HepG2 (cell line): Measurements from ENCODE around the gene TBC1D20. TPM values are rescaled to one million over a fixed set of nuclear protein-coding genes. Genes with fewer than 3 reads are reported as not detected.

Experiments
- ETV5 ChIP-seq: IDR thresholded peaks from 2 replicates; pipeline ENCODE4 v1.6.1; 2018; ENCODE audit warnings: missing biosample characterization, missing genetic modification reagents, inconsistent platforms, borderline replicate concordance
- HNF4A ChIP-seq: sonication (generic); formaldehyde crosslinking; IDR thresholded peaks from 2 replicates; pipeline ENCODE4 v1.4.0; 2020; ENCODE audit warnings: missing genetic modification reagents
- MED13 ChIP-seq: sonication (generic); formaldehyde crosslinking; IDR thresholded peaks from 2 replicates; pipeline ENCODE4 v1.5.0; 2020; ENCODE audit warnings: missing genetic modification reagents
- NR2F1 ChIP-seq, 2 experiments: fragments of 450-650 bp in 1 of 2; formaldehyde crosslinking in 1 of 2; IDR thresholded peaks; 2 replicates each; pipeline versions ENCODE4 v1.5.0 to v1.6.1; 2016 to 2020; ENCODE audit warnings: mild to moderate bottlenecking in 1 of 2, missing compliant biosample characterization in 1 of 2, missing genetic modification reagents in 1 of 2, moderate library complexity in 1 of 2
- PAF1 ChIP-seq: IDR thresholded peaks from 2 replicates; pipeline ENCODE4 v1.6.1; 2016; ENCODE audit warnings: missing genetic modification reagents, missing compliant biosample characterization
- RXRB ChIP-seq: IDR thresholded peaks from 2 replicates; pipeline ENCODE4 v1.6.1; 2016; ENCODE audit warnings: borderline replicate concordance, missing genetic modification reagents, missing compliant biosample characterization
- SP4 ChIP-seq: sonication (generic); formaldehyde crosslinking; IDR thresholded peaks from 2 replicates; pipeline ENCODE4 v1.8.1; 2023; ENCODE audit warnings: mild to moderate bottlenecking, missing genetic modification reagents
- TOE1 ChIP-seq: sonication (generic); formaldehyde crosslinking; IDR thresholded peaks from 2 replicates; pipeline ENCODE4 v1.4.0; 2020; ENCODE audit warnings: mild to moderate bottlenecking, missing genetic modification reagents
- ZNF563 ChIP-seq: sonication (generic); formaldehyde crosslinking; IDR thresholded peaks from 2 replicates; pipeline ENCODE4 v1.8.0; 2022; ENCODE audit warnings: mild to moderate bottlenecking, moderate library complexity, missing genetic modification reagents
- ZNF720 ChIP-seq: sonication (generic); formaldehyde crosslinking; IDR thresholded peaks from 2 replicates; pipeline ENCODE4 v1.4.0; 2020; ENCODE audit warnings: missing genetic modification reagents
- polyA plus RNA-seq, 8 experiments: library from polyadenylated mRNA; depleted of rRNA in 3 of 8; stranded (reverse) in 7 of 8; unstranded in 1 of 8; fragments of >200 nt; fragmentation: Illumina TruSeq in 4 of 8; extraction: Trizol in 4 of 8; gene quantifications; 2 replicates each; pipeline versions ENCODE4 v1.2.1 to v1.2.3, GENCODE V29; 2011 to 2016; ENCODE audit warnings: low read depth in 4 of 8, missing spikeins in 1 of 8, mixed read lengths in 1 of 8; ENCODE audit not compliant: insufficient read depth in 1 of 8
- total RNA-seq, 5 experiments: library from RNA; depleted of rRNA; stranded (reverse); fragments of >200 nt; fragmentation: Illumina TruSeq; extraction: Trizol; gene quantifications; 2 replicates each; pipeline ENCODE4 v1.2.3, GENCODE V29; 2016; ENCODE audit warnings: low read depth in 1 of 5
- TF ChIP-seq, protein P1 (sequence below): sonication (generic); formaldehyde crosslinking; conservative IDR thresholded peaks from 2 replicates; pipeline ENCODE4 v1.4.0; 2020; ENCODE audit warnings: missing genetic modification reagents
- TF ChIP-seq, protein P2 (sequence below): sonication (generic); formaldehyde crosslinking; IDR thresholded peaks from 2 replicates; pipeline ENCODE4 v1.8.1; 2023; ENCODE audit warnings: missing genetic modification reagents, inconsistent platforms, borderline replicate concordance
- TF ChIP-seq, protein P3 (sequence below): sonication (generic); formaldehyde crosslinking; IDR thresholded peaks from 2 replicates; pipeline ENCODE4 v1.4.0; 2020; ENCODE audit warnings: low read depth, mild to moderate bottlenecking, missing genetic modification reagents
- TF ChIP-seq, protein P4 (sequence below): sonication (generic); formaldehyde crosslinking; conservative IDR thresholded peaks from 2 replicates; pipeline ENCODE4 v1.8.0; 2022; ENCODE audit warnings: missing genetic modification reagents
- TF ChIP-seq, protein P5 (sequence below): sonication (generic); formaldehyde crosslinking; IDR thresholded peaks from 2 replicates; pipeline ENCODE4 v1.5.0; 2020; ENCODE audit warnings: mild to moderate bottlenecking, low read depth, missing genetic modification reagents, borderline replicate concordance
- TF ChIP-seq, protein P6 (sequence below): sonication (generic); IDR thresholded peaks from 2 replicates; pipeline ENCODE4 v1.6.1; 2016; ENCODE audit warnings: low read depth, borderline replicate concordance
- TF ChIP-seq, protein P7 (sequence below): sonication (generic); formaldehyde crosslinking; IDR thresholded peaks from 2 replicates; pipeline ENCODE4 v1.5.1; 2020; ENCODE audit warnings: missing genetic modification reagents, mild to moderate bottlenecking, borderline replicate concordance

Gene TBC1D20
- total and polyA plus RNA-seq, 2 of the 13 experiments (the other 11 are each of a cell fraction or from before 2014, with no cell fraction given) = 36.6 to 47.1 TPM

DNA sequence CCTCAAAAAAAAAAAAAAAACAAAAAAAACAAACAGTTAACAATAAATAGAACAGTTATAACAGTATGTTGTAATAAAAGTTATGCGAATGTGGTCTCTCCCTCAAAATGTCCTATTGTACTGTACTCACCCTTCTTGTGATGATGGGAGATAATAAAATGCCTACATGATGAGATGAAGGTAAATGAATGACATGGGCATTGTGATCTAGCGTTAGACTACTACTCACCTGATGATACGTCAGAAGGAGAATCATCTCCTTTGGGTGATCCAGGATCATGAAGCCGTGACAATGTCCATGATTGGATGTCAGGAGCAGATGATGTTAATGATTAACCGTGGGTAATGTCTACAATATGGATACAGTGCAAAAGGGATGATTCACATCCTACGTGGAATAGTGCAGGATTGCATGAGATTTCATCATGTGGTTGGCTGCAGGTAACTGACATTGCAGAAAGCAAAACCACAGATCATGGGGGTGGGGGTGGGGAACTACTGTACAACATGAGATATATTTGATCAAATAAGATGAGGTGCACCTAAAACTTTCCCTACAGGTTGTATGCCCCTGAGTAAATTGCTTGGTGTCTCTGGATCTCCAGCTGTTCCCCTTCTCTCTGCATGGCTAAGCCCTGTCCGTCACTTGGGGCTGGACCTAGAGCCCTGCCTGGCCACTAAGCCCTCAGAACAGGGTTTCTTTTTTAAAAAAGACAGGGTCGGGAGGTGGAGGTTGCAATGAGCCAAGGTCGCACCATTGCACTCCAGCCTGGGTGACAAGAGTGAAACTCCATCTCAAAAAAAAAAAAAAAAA is 60.4 kb downstream of the TBC1D20 start (continued):
- TF ChIP-seq, protein P1, sequence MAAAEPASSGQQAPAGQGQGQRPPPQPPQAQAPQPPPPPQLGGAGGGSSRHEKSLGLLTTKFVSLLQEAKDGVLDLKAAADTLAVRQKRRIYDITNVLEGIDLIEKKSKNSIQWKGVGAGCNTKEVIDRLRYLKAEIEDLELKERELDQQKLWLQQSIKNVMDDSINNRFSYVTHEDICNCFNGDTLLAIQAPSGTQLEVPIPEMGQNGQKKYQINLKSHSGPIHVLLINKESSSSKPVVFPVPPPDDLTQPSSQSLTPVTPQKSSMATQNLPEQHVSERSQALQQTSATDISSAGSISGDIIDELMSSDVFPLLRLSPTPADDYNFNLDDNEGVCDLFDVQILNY = no peak
- TF ChIP-seq, protein P2, sequence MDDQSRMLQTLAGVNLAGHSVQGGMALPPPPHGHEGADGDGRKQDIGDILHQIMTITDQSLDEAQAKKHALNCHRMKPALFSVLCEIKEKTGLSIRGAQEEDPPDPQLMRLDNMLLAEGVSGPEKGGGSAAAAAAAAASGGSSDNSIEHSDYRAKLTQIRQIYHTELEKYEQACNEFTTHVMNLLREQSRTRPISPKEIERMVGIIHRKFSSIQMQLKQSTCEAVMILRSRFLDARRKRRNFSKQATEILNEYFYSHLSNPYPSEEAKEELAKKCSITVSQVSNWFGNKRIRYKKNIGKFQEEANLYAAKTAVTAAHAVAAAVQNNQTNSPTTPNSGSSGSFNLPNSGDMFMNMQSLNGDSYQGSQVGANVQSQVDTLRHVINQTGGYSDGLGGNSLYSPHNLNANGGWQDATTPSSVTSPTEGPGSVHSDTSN (CRISPR knock-in tag) = no peak
- TF ChIP-seq TOE1 (no peak; the same call in 1 of the 2 replicates), SP4 (no peak), NR2F1 (CRISPR knock-in tag; IDR thresholded peaks at IDR 0.05) (peak in 1 of 2 experiments; percentile 45; a peak in 2 of 4 replicates), ZNF720 (CRISPR knock-in tag) (no peak), ETV5 (CRISPR knock-in tag) (peak; percentile 79), RXRB (CRISPR knock-in tag) (peak; percentile 89), ZNF563 (CRISPR knock-in tag) (no peak), MED13 (CRISPR knock-in tag) (no peak), HNF4A (CRISPR knock-in tag) (peak; percentile 59; the same call in 1 of the 2 replicates), PAF1 (no peak)
- TF ChIP-seq, protein P3, sequence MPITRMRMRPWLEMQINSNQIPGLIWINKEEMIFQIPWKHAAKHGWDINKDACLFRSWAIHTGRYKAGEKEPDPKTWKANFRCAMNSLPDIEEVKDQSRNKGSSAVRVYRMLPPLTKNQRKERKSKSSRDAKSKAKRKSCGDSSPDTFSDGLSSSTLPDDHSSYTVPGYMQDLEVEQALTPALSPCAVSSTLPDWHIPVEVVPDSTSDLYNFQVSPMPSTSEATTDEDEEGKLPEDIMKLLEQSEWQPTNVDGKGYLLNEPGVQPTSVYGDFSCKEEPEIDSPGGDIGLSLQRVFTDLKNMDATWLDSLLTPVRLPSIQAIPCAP (CRISPR knock-in tag) = no peak
- TF ChIP-seq, protein P4, sequence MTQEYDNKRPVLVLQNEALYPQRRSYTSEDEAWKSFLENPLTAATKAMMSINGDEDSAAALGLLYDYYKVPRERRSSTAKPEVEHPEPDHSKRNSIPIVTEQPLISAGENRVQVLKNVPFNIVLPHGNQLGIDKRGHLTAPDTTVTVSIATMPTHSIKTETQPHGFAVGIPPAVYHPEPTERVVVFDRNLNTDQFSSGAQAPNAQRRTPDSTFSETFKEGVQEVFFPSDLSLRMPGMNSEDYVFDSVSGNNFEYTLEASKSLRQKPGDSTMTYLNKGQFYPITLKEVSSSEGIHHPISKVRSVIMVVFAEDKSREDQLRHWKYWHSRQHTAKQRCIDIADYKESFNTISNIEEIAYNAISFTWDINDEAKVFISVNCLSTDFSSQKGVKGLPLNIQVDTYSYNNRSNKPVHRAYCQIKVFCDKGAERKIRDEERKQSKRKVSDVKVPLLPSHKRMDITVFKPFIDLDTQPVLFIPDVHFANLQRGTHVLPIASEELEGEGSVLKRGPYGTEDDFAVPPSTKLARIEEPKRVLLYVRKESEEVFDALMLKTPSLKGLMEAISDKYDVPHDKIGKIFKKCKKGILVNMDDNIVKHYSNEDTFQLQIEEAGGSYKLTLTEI (CRISPR knock-in tag) = no peak
- TF ChIP-seq, protein P5, sequence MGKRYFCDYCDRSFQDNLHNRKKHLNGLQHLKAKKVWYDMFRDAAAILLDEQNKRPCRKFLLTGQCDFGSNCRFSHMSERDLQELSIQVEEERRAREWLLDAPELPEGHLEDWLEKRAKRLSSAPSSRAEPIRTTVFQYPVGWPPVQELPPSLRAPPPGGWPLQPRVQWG (CRISPR knock-in tag) = no peak
- TF ChIP-seq, protein P6, sequence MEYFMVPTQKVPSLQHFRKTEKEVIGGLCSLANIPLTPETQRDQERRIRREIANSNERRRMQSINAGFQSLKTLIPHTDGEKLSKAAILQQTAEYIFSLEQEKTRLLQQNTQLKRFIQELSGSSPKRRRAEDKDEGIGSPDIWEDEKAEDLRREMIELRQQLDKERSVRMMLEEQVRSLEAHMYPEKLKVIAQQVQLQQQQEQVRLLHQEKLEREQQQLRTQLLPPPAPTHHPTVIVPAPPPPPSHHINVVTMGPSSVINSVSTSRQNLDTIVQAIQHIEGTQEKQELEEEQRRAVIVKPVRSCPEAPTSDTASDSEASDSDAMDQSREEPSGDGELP = peak; percentile 64
- TF ChIP-seq, protein P7, sequence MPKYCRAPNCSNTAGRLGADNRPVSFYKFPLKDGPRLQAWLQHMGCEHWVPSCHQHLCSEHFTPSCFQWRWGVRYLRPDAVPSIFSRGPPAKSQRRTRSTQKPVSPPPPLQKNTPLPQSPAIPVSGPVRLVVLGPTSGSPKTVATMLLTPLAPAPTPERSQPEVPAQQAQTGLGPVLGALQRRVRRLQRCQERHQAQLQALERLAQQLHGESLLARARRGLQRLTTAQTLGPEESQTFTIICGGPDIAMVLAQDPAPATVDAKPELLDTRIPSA (CRISPR knock-in tag) = no peak
